GM19455 (cell line): Measurements from ENCODE around the gene EID2B.

Experiments used
- ATAC-seq: cut with Tn5 transposase; IDR thresholded peaks from one replicate; pipeline ENCODE4 v1.9.1; 2021; ENCODE audit not compliant: unreplicated experiment

EID2B gene

GRCh38 chr19:39500543-39500942 lies 32.1 kb downstream of the EID2B start:
- ATAC-seq = no peak

- no peak for ATAC-seq
These were observed 32.7 kb downstream of the EID2B start for GRCh38 chr19:39499932-39500331.

GRCh38 chr19:39498798-39499642 lies 33.6 kb downstream of the EID2B start, which contains the start of gene DLL3:
Gene DLL3 (plus strand): TSS chr19:39498947. CDS start chr19:39498975, 28 bp downstream.
- no peak for ATAC-seq

GRCh38 chr19:39497996-39498797 lies 34.5 kb downstream of the EID2B start:
- no peak for ATAC-seq

- no peak for ATAC-seq
These were observed 35.0 kb downstream of the EID2B start for GRCh38 chr19:39497701-39497995.

- no peak for ATAC-seq
These were observed 36.6 kb downstream of the EID2B start for GRCh38 chr19:39496063-39496462.

- ATAC-seq = no peak
These were observed 38.0 kb downstream of the EID2B start for GRCh38 chr19:39494661-39495060.

- no peak for ATAC-seq
These were observed 39.9 kb downstream of the EID2B start for GRCh38 chr19:39492788-39493187.

GRCh38 chr19:39492225-39492624 lies 40.4 kb downstream of the EID2B start:
- no peak for ATAC-seq

GRCh38 chr19:39489756-39490155 lies 42.9 kb downstream of the EID2B start:
- ATAC-seq = no peak

- no peak for ATAC-seq
These were observed 49.5 kb downstream of the EID2B start for GRCh38 chr19:39483141-39483540.

GRCh38 chr19:39481676-39482075 lies 51.0 kb downstream of the EID2B start:
- ATAC-seq = no peak

- ATAC-seq = no peak
These were observed 51.5 kb downstream of the EID2B start for GRCh38 chr19:39481229-39481545.
